H9 (cell line): ENCODE data around the gene SEMA7A. TPM values are rescaled to one million over a fixed set of nuclear protein-coding genes. Genes with fewer than 3 reads are reported as not detected.

Experiments
- DNase-seq: peaks from one replicate; pipeline ENCODE4 v3.0.0-alpha.2; 2017
- H2AFZ ChIP-seq: one replicate; pipeline ENCODE4 v1.6.1; 2013; ENCODE audit warnings: mild to moderate bottlenecking, low read length, control low read depth, moderate library complexity
- H2AK5ac ChIP-seq: 2 replicates; pipeline ENCODE4 v1.6.1; 2013; ENCODE audit warnings: low read length, control low read depth, mixed read lengths; ENCODE audit not compliant: insufficient read length
- H2BK120ac ChIP-seq: one replicate; pipeline ENCODE4 v1.6.1; 2013; ENCODE audit warnings: low read depth, mild to moderate bottlenecking, low read length, control low read depth, inconsistent platforms; ENCODE audit not compliant: poor library complexity, severe bottlenecking
- H2BK12ac ChIP-seq: 2 replicates; pipeline ENCODE4 v1.6.1; 2013; ENCODE audit warnings: low read length, control low read depth, mixed read lengths, low read depth; ENCODE audit not compliant: insufficient read length
- H2BK15ac ChIP-seq: 2 replicates; pipeline ENCODE4 v1.6.1; 2013; ENCODE audit warnings: low read depth, low read length, control low read depth
- H2BK20ac ChIP-seq: one replicate; pipeline ENCODE4 v1.6.1; 2013; ENCODE audit warnings: low read depth, mild to moderate bottlenecking, low read length, control low read depth, inconsistent platforms; ENCODE audit not compliant: poor library complexity, severe bottlenecking
- H2BK5ac ChIP-seq: 2 replicates; pipeline ENCODE4 v1.6.1; 2013; ENCODE audit warnings: low read length, control low read depth, mixed read lengths; ENCODE audit not compliant: insufficient read length
- H3K14ac ChIP-seq: 2 replicates; pipeline ENCODE4 v1.6.1; 2013; ENCODE audit warnings: low read length, control low read depth; ENCODE audit not compliant: insufficient read depth
- H3K18ac ChIP-seq: 2 replicates; pipeline ENCODE4 v1.6.1; 2013; ENCODE audit warnings: low read depth, mild to moderate bottlenecking, mixed read lengths, low read length, control low read depth; ENCODE audit not compliant: insufficient read length
- H3K23ac ChIP-seq: 2 replicates; pipeline ENCODE4 v1.6.1; 2013; ENCODE audit warnings: low read length, control low read depth, mixed read lengths, low read depth; ENCODE audit not compliant: insufficient read length
- H3K23me2 ChIP-seq: 2 replicates; pipeline ENCODE4 v1.6.1; 2013; ENCODE audit warnings: low read depth, mild to moderate bottlenecking, mixed read lengths, low read length, control low read depth; ENCODE audit not compliant: insufficient read length, poor library complexity, severe bottlenecking
- H3K27ac ChIP-seq: 2 replicates; pipeline ENCODE4 v1.5.1; 2013; ENCODE audit warnings: low read length, control low read depth, mixed read lengths, low read depth; ENCODE audit not compliant: insufficient read length
- H3K27me3 ChIP-seq: 2 replicates; pipeline ENCODE4 v1.6.1; 2013; ENCODE audit warnings: low read length, control low read depth, inconsistent platforms; ENCODE audit not compliant: insufficient read depth
- H3K4ac ChIP-seq: 2 replicates; pipeline ENCODE4 v1.6.1; 2013; ENCODE audit warnings: low read depth, mild to moderate bottlenecking, control low read depth, inconsistent platforms, low read length, moderate library complexity
- H3K4me1 ChIP-seq: 2 replicates; pipeline ENCODE4 v1.6.1; 2013; ENCODE audit warnings: low read length, control low read depth, inconsistent platforms; ENCODE audit not compliant: insufficient read depth
- H3K4me2 ChIP-seq: 2 replicates; pipeline ENCODE4 v1.6.1; 2013; ENCODE audit warnings: low read length, control low read depth, mixed read lengths; ENCODE audit not compliant: insufficient read length, insufficient read depth
- H3K56ac ChIP-seq: 2 replicates; pipeline ENCODE4 v1.6.1; 2013; ENCODE audit warnings: low read depth, mild to moderate bottlenecking, mixed read lengths, low read length, control low read depth; ENCODE audit not compliant: insufficient read length
- H3K79me1 ChIP-seq: 2 replicates; pipeline ENCODE4 v1.6.1; 2013; ENCODE audit warnings: low read depth, mild to moderate bottlenecking, moderate library complexity, low read length, control low read depth, inconsistent platforms; ENCODE audit not compliant: insufficient read depth, poor library complexity, severe bottlenecking
- H3K79me2 ChIP-seq: 2 replicates; pipeline ENCODE4 v1.6.1; 2013; ENCODE audit warnings: low read length, control low read depth, inconsistent platforms; ENCODE audit not compliant: insufficient read depth
- H3K9ac ChIP-seq: 2 replicates; pipeline ENCODE4 v1.6.1; 2013; ENCODE audit warnings: low read length, control low read depth, mixed read lengths; ENCODE audit not compliant: insufficient read length; ENCODE audit errors: extremely low read depth
- H3K9me3 ChIP-seq: one replicate; pipeline ENCODE4 v1.6.1; 2013; ENCODE audit warnings: low read depth, low read length, inconsistent platforms; ENCODE audit not compliant: control insufficient read depth
- H3T11ph ChIP-seq: one replicate; pipeline ENCODE4 v1.6.1; 2013; ENCODE audit warnings: mild to moderate bottlenecking, low read length, control low read depth, inconsistent platforms
- H4K20me1 ChIP-seq: one replicate; pipeline ENCODE4 v1.6.1; 2013; ENCODE audit not compliant: control insufficient read depth, insufficient read length, insufficient read depth
- H4K5ac ChIP-seq: 2 replicates; pipeline ENCODE4 v1.6.1; 2013; ENCODE audit warnings: low read depth, mild to moderate bottlenecking, mixed read lengths, low read length, control low read depth; ENCODE audit not compliant: insufficient read length
- H4K8ac ChIP-seq: replicated peaks from 2 replicates; pipeline ENCODE4 v1.6.1; 2013; ENCODE audit warnings: low read length, control low read depth, mixed read lengths, low read depth; ENCODE audit not compliant: insufficient read length
- H4K91ac ChIP-seq: 2 replicates; pipeline ENCODE4 v1.6.1; 2013; ENCODE audit warnings: low read depth, mild to moderate bottlenecking, moderate library complexity, mixed read lengths, low read length, control low read depth; ENCODE audit not compliant: insufficient read length
- H3K27ac Mint-ChIP-seq, 3 experiments: 2 replicates in 2 of 3; 3 replicates in 1 of 3; pipeline ENCODE4 v1.8.0; 2020 to 2021; ENCODE audit warnings: mixed read lengths in 3 of 3, mild to moderate bottlenecking in 1 of 3, moderate library complexity in 1 of 3
- H3K27me3 Mint-ChIP-seq: 2 replicates; pipeline ENCODE4 v1.8.0; 2021; ENCODE audit warnings: low read depth, mild to moderate bottlenecking, moderate library complexity, mixed read lengths
- H3K36me3 Mint-ChIP-seq, 3 experiments: 2 replicates in 2 of 3; 3 replicates in 1 of 3; pipeline ENCODE4 v1.8.0; 2020 to 2021; ENCODE audit warnings: low read depth in 3 of 3, mixed read lengths in 3 of 3; ENCODE audit not compliant: insufficient read depth in 1 of 3
- H3K4me1 Mint-ChIP-seq, 2 experiments: 2 replicates each; pipeline ENCODE4 v1.8.0; 2020; ENCODE audit warnings: mixed read lengths in 2 of 2
- H3K4me3 Mint-ChIP-seq, 2 experiments: 2 replicates in 1 of 2; 3 replicates in 1 of 2; pipeline ENCODE4 v1.8.0; 2020 to 2021; ENCODE audit warnings: mild to moderate bottlenecking in 2 of 2, mixed read lengths in 2 of 2, moderate library complexity in 1 of 2
- H3K9me3 Mint-ChIP-seq, 2 experiments: 2 replicates in 1 of 2; 3 replicates in 1 of 2; pipeline ENCODE4 v1.8.0; 2020; ENCODE audit warnings: mild to moderate bottlenecking in 2 of 2, mixed read lengths in 2 of 2, moderate library complexity in 1 of 2
- WGBS: extraction: QIAGEN DNeasy Blood & Tissue Kit; methylation state at CpG from one replicate; pipeline ENCODE4 v1.1.7; 2013; ENCODE audit warnings: missing lambda C conversion rate, low lambda C conversion rate, mixed read lengths; ENCODE audit not compliant: insufficient read length; ENCODE audit errors: extremely low coverage; 5-methylcytosine and 5-hydroxymethylcytosine counted together
- total RNA-seq: library from RNA; stranded (reverse); gene quantifications from 2 replicates; pipeline ENCODE4 v1.2.1, GENCODE V29; 2021
- TF ChIP-seq, protein P1 (sequence below): fragments of 200-600 bp; sonication (generic); conservative IDR thresholded peaks from 3 replicates; pipeline ENCODE4 v1.8.0; 2021; ENCODE audit warnings: antibody characterized with exemption, mild to moderate bottlenecking

SEMA7A gene
- total RNA-seq, 1 experiment from 2014 or later: 5.7 TPM

DNA sequence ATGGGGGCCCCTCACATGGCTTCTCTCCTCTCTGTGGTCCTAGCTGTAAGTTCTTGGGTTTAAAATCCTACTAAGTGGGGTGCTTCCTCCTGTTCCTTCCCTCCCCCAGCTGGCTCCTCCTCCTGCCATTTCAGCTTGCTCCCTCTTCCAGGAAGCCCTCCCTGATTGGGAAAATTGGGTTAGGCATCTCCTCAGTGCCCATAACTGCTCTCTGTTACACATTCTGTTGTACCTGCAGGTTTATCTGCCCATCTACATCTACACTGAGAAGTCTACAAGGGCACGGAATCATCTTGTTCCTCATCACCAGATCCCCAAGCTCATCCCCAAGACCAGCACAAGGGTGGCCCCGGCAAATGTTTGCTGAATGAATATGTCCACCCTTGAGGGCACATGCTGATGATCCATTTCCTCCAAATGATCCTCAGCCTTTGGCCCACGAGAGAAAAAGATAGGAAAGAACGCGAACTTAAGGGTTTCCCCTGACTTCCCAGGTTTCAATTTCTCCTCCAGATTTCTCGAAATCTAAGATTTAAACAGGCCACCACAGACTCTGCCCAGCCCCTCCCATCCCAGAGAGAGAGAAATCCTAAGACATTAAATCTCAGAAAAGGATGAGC, 3.9 kb downstream of the SEMA7A start:
- Histone ChIP-seq H2BK15ac (no peak overlapping the region), H3K79me1 (no peaks in the 10 kb centered on the region), H3K9ac (no peak overlapping the region), H3K9me3 (no peaks in the 10 kb centered on the region), H3K27ac (no peak overlapping the region), H4K8ac (no peak overlapping the region), H3K56ac (no peak overlapping the region), H3K14ac (no peak overlapping the region), H2BK5ac (no peak overlapping the region), H3K23ac (no peak overlapping the region), H3K18ac (no peak overlapping the region), H2BK12ac (no peak overlapping the region), H2AK5ac (no peak overlapping the region), H2AFZ (no peak overlapping the region), H4K5ac (no peak overlapping the region), H2BK20ac (no peak overlapping the region), H4K20me1 (no peaks in the 10 kb centered on the region), H3K4me1 (peaks cover 3% of the 10 kb centered on the region; the same call in 1 of the 2 replicates), H3K4me2 (no peak overlapping the region), H3K23me2 (peaks cover 3% of the 10 kb centered on the region), H3T11ph (no peak overlapping the region), H2BK120ac (no peak overlapping the region), H4K91ac (no peak overlapping the region), H3K4ac (no peak overlapping the region), H3K27me3 (no peaks in the 10 kb centered on the region; the same call in 1 of the 2 replicates), H3K79me2 (peaks cover 5% of the 10 kb centered on the region; the same call in 1 of the 2 replicates)
- no peak for DNase-seq
- Mint-ChIP-seq H3K27me3 (peaks cover 33% of the 10 kb centered on the region), H3K9me3 (no peaks in the 10 kb centered on the region; a peak in 1 of 5 replicates), H3K4me1 (peaks cover 23 to 43% of the 10 kb centered on the region in 2 experiments), H3K36me3 (no peaks in the 10 kb centered on the region; a peak in 1 of 7 replicates), H3K4me3 (0 out of 5 replicates have a peak overlapping the region, but pooled peaks of 1 of the 2 experiments have one; percentile 0), H3K27ac (no peak overlapping the region; a peak in 1 of 7 replicates)
- WGBS: no CpG with 5 or more reads among the region's 6 CpGs
- TF ChIP-seq, protein P1, sequence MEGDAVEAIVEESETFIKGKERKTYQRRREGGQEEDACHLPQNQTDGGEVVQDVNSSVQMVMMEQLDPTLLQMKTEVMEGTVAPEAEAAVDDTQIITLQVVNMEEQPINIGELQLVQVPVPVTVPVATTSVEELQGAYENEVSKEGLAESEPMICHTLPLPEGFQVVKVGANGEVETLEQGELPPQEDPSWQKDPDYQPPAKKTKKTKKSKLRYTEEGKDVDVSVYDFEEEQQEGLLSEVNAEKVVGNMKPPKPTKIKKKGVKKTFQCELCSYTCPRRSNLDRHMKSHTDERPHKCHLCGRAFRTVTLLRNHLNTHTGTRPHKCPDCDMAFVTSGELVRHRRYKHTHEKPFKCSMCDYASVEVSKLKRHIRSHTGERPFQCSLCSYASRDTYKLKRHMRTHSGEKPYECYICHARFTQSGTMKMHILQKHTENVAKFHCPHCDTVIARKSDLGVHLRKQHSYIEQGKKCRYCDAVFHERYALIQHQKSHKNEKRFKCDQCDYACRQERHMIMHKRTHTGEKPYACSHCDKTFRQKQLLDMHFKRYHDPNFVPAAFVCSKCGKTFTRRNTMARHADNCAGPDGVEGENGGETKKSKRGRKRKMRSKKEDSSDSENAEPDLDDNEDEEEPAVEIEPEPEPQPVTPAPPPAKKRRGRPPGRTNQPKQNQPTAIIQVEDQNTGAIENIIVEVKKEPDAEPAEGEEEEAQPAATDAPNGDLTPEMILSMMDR: no peak
